Mesenchymal stem cell (in vitro differentiated cells and primary cell): ENCODE data around the gene NREP.

Experiments used
- DNase-seq: peaks from one replicate; pipeline ENCODE4 v3.0.0-alpha.2; 2013
- H2AFZ ChIP-seq: one replicate; pipeline ENCODE4 v1.6.1; 2013; ENCODE audit warnings: low read depth, mild to moderate bottlenecking, control low read depth, inconsistent platforms, low read length, moderate library complexity
- H2AK5ac ChIP-seq: 2 replicates; pipeline ENCODE4 v1.6.1; 2013; ENCODE audit warnings: low read length, moderate library complexity, mild to moderate bottlenecking, inconsistent platforms; ENCODE audit not compliant: severe bottlenecking
- H2BK120ac ChIP-seq: one replicate; pipeline ENCODE4 v1.6.1; 2013; ENCODE audit warnings: low read depth, mild to moderate bottlenecking, inconsistent platforms, low read length, moderate library complexity
- H2BK12ac ChIP-seq, 2 experiments: one replicate each; pipeline ENCODE4 v1.6.1; 2013; ENCODE audit warnings: inconsistent platforms in 2 of 2, low read length in 2 of 2, mild to moderate bottlenecking in 2 of 2, moderate library complexity in 2 of 2, control low read depth in 1 of 2
- H2BK15ac ChIP-seq: one replicate; pipeline ENCODE4 v1.6.1; 2013; ENCODE audit warnings: mild to moderate bottlenecking, low read depth, inconsistent platforms; ENCODE audit not compliant: poor library complexity, severe bottlenecking
- H2BK5ac ChIP-seq: 2 replicates; pipeline ENCODE4 v1.6.1; 2013; ENCODE audit warnings: low read depth, mild to moderate bottlenecking, low read length, control low read depth, inconsistent platforms; ENCODE audit not compliant: poor library complexity, severe bottlenecking
- H3K14ac ChIP-seq, 2 experiments: one replicate each; pipeline ENCODE4 v1.6.1; 2013; ENCODE audit warnings: inconsistent platforms in 2 of 2, low read length in 2 of 2, control low read depth in 1 of 2, mild to moderate bottlenecking in 1 of 2, moderate library complexity in 1 of 2
- H3K18ac ChIP-seq, 2 experiments: one replicate each; pipeline ENCODE4 v1.6.1; 2013; ENCODE audit warnings: inconsistent platforms in 2 of 2, low read length in 2 of 2, control low read depth in 1 of 2, low read depth in 1 of 2, mild to moderate bottlenecking in 1 of 2
- H3K23ac ChIP-seq, 2 experiments: one replicate each; pipeline ENCODE4 v1.6.1; 2013; ENCODE audit warnings: inconsistent platforms in 2 of 2, low read length in 2 of 2, mild to moderate bottlenecking in 2 of 2, moderate library complexity in 2 of 2, control low read depth in 1 of 2
- H3K27ac ChIP-seq: 2 replicates; pipeline ENCODE4 v1.5.1; 2013; ENCODE audit warnings: mild to moderate bottlenecking, moderate library complexity, low read length, control low read depth, inconsistent platforms; ENCODE audit not compliant: poor library complexity, severe bottlenecking
- H3K27me3 ChIP-seq, 2 experiments: 2 replicates each; pipeline versions ENCODE4 v1.6.1 to v1.7.0; 2013; ENCODE audit warnings: low read length in 2 of 2, mild to moderate bottlenecking in 2 of 2, moderate library complexity in 2 of 2, control low read depth in 1 of 2, inconsistent platforms in 1 of 2; ENCODE audit not compliant: control insufficient read depth in 1 of 2, insufficient read depth in 1 of 2
- H3K36me3 ChIP-seq, 2 experiments: 2 replicates each; pipeline versions ENCODE4 v1.6.1 to v1.7.0; 2013; ENCODE audit warnings: low read length in 2 of 2, control low read depth in 1 of 2, inconsistent platforms in 1 of 2, low read depth in 1 of 2, mild to moderate bottlenecking in 1 of 2; ENCODE audit not compliant: insufficient read depth in 2 of 2, control insufficient read depth in 1 of 2
- H3K4ac ChIP-seq, 2 experiments: one replicate each; pipeline ENCODE4 v1.6.1; 2013; ENCODE audit warnings: inconsistent platforms in 2 of 2, low read length in 2 of 2, mild to moderate bottlenecking in 2 of 2, moderate library complexity in 2 of 2, control low read depth in 1 of 2, low read depth in 1 of 2
- H3K4me1 ChIP-seq: 2 replicates; pipeline ENCODE4 v1.6.1; 2013; ENCODE audit warnings: low read depth, low read length, control low read depth; ENCODE audit not compliant: control insufficient read depth, insufficient read depth
- H3K4me2 ChIP-seq: 2 replicates; pipeline ENCODE4 v1.6.1; 2013; ENCODE audit warnings: low read length, mild to moderate bottlenecking, inconsistent platforms; ENCODE audit not compliant: poor library complexity, severe bottlenecking
- H3K4me3 ChIP-seq, 2 experiments: 2 replicates each; pipeline versions ENCODE4 v1.5.1 to v1.7.0; 2013; ENCODE audit warnings: low read length in 2 of 2, mild to moderate bottlenecking in 2 of 2, control low read depth in 1 of 2, low read depth in 1 of 2; ENCODE audit not compliant: insufficient read depth in 1 of 2
- H3K79me1 ChIP-seq: replicated peaks from 2 replicates; pipeline ENCODE4 v1.6.1; 2013; ENCODE audit warnings: mild to moderate bottlenecking, control low read depth, low read length, inconsistent platforms; ENCODE audit not compliant: poor library complexity, severe bottlenecking
- H3K9ac ChIP-seq: 2 replicates; pipeline ENCODE4 v1.7.0; 2013; ENCODE audit warnings: mild to moderate bottlenecking, low read length, moderate library complexity
- H3K9me3 ChIP-seq: 2 replicates; pipeline ENCODE4 v1.7.0; 2013; ENCODE audit warnings: mild to moderate bottlenecking, low read length; ENCODE audit not compliant: control insufficient read depth
- H4K8ac ChIP-seq: one replicate; pipeline ENCODE4 v1.6.1; 2013; ENCODE audit warnings: inconsistent platforms, mild to moderate bottlenecking, low read length, moderate library complexity
- H4K91ac ChIP-seq: one replicate; pipeline ENCODE4 v1.6.1; 2013; ENCODE audit warnings: mild to moderate bottlenecking, low read length, inconsistent platforms
- WGBS: methylation state at CpG from one replicate; pipeline ENCODE4 v1.1.7; 2013; ENCODE audit warnings: mixed read lengths; 5-methylcytosine and 5-hydroxymethylcytosine counted together

Gene NREP

GRCh38 chr5:111800351-111800750 is 43.4 kb upstream of the NREP start:
- Histone ChIP-seq H2AFZ (no peak overlapping the region), H3K27me3 (no peaks in the 10 kb centered on the region), H2BK5ac (no peak overlapping the region), H2BK12ac (no peak overlapping the region), H3K27ac (no peak overlapping the region), H3K14ac (no peak overlapping the region), H3K9me3 (no peaks in the 10 kb centered on the region), H2AK5ac (no peak overlapping the region), H3K36me3 (no peaks in the 10 kb centered on the region), H2BK15ac (no peak overlapping the region), H3K79me1 (no peaks in the 10 kb centered on the region), H3K9ac (no peak overlapping the region), H4K8ac (no peak overlapping the region), H3K23ac (no peak overlapping the region), H3K18ac (no peak overlapping the region), H3K4me1 (no peaks in the 10 kb centered on the region), H3K4ac (no peak overlapping the region), H4K91ac (no peak overlapping the region), H3K4me3 (no peak overlapping the region), H3K4me2 (no peak overlapping the region), H2BK120ac (no peak overlapping the region)
- DNase-seq, result no peak
- WGBS, result 83% methylated on average over 3 of the region's 3 CpGs

DNA sequence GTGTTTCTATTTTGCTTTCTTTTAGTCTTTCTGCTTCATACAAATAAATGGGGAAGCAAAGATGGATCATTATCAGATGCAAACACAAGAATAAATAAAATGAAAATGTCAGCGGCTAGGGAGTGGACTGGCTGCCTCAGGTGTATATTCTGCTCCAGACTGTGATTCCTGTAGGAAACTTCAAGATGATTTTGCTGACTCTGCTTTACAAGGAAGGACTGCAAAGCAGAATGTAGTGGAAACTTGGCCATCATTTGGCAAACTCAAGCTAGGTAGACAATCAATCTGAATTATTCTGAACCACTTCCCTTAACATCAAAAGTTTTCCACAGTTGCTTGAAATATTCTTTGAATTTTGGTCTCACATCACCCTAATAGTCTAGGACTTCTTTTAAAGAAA is 38.1 kb upstream of the NREP start:
- Histone ChIP-seq H3K14ac (no peak overlapping the region), H4K8ac (no peak overlapping the region), H3K23ac (no peak overlapping the region), H3K27ac (no peak overlapping the region), H3K79me1 (no peaks in the 10 kb centered on the region), H3K4me2 (no peak overlapping the region), H3K9ac (no peak overlapping the region), H2BK15ac (no peak overlapping the region), H3K4ac (no peak overlapping the region), H3K18ac (no peak overlapping the region), H2AK5ac (no peak overlapping the region), H4K91ac (no peak overlapping the region), H2BK120ac (no peak overlapping the region), H2BK12ac (no peak overlapping the region), H3K36me3 (no peaks in the 10 kb centered on the region), H3K9me3 (no peaks in the 10 kb centered on the region), H2BK5ac (no peak overlapping the region), H3K27me3 (no peaks in the 10 kb centered on the region), H2AFZ (no peak overlapping the region), H3K4me1 (no peaks in the 10 kb centered on the region), H3K4me3 (no peak overlapping the region)
- DNase-seq, result no peak
- 100% methylated on average over 1 of the region's 1 CpG for WGBS

GRCh38 chr5:111792471-111793058 is 35.6 kb upstream of the NREP start:
- 92% methylated on average over 2 of the region's 4 CpGs for WGBS
- Histone ChIP-seq H2BK120ac (no peak overlapping the region), H2BK15ac (no peak overlapping the region), H3K4me3 (no peak overlapping the region), H3K4me2 (no peak overlapping the region), H4K91ac (no peak overlapping the region), H3K27ac (no peak overlapping the region), H3K9ac (no peak overlapping the region), H3K4me1 (no peaks in the 10 kb centered on the region), H3K14ac (no peak overlapping the region), H3K79me1 (no peaks in the 10 kb centered on the region), H2AK5ac (no peak overlapping the region), H3K18ac (no peak overlapping the region), H2BK5ac (no peak overlapping the region), H3K23ac (no peak overlapping the region), H3K4ac (no peak overlapping the region), H4K8ac (no peak overlapping the region), H3K27me3 (no peaks in the 10 kb centered on the region), H3K9me3 (no peaks in the 10 kb centered on the region), H3K36me3 (no peaks in the 10 kb centered on the region), H2AFZ (no peak overlapping the region), H2BK12ac (no peak overlapping the region)
- DNase-seq, result no peak

GRCh38 chr5:111790295-111790694 is 33.3 kb upstream of the NREP start:
- Histone ChIP-seq H3K9ac (no peak overlapping the region), H3K9me3 (no peaks in the 10 kb centered on the region), H2BK15ac (no peak overlapping the region), H2AFZ (no peak overlapping the region), H2BK120ac (no peak overlapping the region), H3K27me3 (no peaks in the 10 kb centered on the region), H2AK5ac (no peak overlapping the region), H3K14ac (no peak overlapping the region), H3K18ac (no peak overlapping the region), H2BK12ac (no peak overlapping the region), H2BK5ac (no peak overlapping the region), H3K79me1 (no peaks in the 10 kb centered on the region), H3K4me2 (no peak overlapping the region), H3K4me3 (no peak overlapping the region), H4K91ac (no peak overlapping the region), H4K8ac (no peak overlapping the region), H3K36me3 (no peaks in the 10 kb centered on the region), H3K23ac (no peak overlapping the region), H3K4ac (no peak overlapping the region), H3K27ac (no peak overlapping the region), H3K4me1 (no peaks in the 10 kb centered on the region)
- no peak for DNase-seq
- no CpG with 5 or more reads among the region's 1 CpG for WGBS
